ENCODE results near the gene GCFC2. TPM values are rescaled to one million over a fixed set of nuclear protein-coding genes. Genes with fewer than 3 reads are reported as not detected.
"Not testable (repeated sequence)": the region's sequence is repeated elsewhere in the genome, so short reads cannot be mapped to it uniquely, and the experiment has no call there.

GCFC2 gene
- total and polyA plus RNA-seq, 12 donors = 7.7 to 23.0 (median 12.8) TPM

GRCh38 chr2:75703589-75704287 lies 7.0 kb downstream of the GCFC2 start:
- peaks cover 0 to 15% (median 4%) of the 10 kb centered on the region in 9 donors for H3K4me1 ChIP-seq
- H3K27ac ChIP-seq = no peak overlapping the region
- ATAC-seq (no peak), DNase-seq (no peak)
- H3K4me3 ChIP-seq = no peak overlapping the region
- TF ChIP-seq, protein P1, sequence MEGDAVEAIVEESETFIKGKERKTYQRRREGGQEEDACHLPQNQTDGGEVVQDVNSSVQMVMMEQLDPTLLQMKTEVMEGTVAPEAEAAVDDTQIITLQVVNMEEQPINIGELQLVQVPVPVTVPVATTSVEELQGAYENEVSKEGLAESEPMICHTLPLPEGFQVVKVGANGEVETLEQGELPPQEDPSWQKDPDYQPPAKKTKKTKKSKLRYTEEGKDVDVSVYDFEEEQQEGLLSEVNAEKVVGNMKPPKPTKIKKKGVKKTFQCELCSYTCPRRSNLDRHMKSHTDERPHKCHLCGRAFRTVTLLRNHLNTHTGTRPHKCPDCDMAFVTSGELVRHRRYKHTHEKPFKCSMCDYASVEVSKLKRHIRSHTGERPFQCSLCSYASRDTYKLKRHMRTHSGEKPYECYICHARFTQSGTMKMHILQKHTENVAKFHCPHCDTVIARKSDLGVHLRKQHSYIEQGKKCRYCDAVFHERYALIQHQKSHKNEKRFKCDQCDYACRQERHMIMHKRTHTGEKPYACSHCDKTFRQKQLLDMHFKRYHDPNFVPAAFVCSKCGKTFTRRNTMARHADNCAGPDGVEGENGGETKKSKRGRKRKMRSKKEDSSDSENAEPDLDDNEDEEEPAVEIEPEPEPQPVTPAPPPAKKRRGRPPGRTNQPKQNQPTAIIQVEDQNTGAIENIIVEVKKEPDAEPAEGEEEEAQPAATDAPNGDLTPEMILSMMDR (IDR thresholded peaks at IDR 0.05) = no peak
- intact Hi-C loops (cut with DNase I) = no loop called here
- peaks cover 0 to 78% (median 47%) of the 10 kb centered on the region in 9 donors for H3K36me3 ChIP-seq
- 86 to 91% methylated on average over 4 of the region's 4 CpGs for WGBS, 2 donors
- H3K27me3 ChIP-seq = no peaks in the 10 kb centered on the region
- H3K9me3 ChIP-seq = no peaks in the 10 kb centered on the region

DNA sequence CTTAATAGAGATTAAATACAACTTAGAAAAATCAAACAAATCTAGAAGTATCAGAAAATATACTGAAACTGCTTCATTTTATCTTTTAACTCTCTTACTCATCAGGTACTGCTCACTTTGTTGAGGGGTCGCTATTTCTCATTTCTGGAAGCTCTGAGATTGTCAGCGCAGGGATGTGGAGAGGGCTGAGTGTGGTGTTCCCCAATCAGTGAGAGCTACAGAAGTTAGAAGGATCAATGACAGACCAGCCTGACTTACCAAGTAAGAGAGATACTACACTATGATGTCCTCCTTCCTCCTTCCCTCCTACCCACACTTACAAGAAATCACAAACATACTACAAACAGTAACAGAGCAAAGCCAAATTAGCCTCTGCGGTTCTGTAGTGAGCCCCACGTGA lies 8.1 kb downstream of the GCFC2 start:
- TF ChIP-seq, protein P1 (IDR thresholded peaks at IDR 0.05) = no peak
- intact Hi-C loops (cut with DNase I) = no loop called here
- ATAC-seq = no peak

DNA sequence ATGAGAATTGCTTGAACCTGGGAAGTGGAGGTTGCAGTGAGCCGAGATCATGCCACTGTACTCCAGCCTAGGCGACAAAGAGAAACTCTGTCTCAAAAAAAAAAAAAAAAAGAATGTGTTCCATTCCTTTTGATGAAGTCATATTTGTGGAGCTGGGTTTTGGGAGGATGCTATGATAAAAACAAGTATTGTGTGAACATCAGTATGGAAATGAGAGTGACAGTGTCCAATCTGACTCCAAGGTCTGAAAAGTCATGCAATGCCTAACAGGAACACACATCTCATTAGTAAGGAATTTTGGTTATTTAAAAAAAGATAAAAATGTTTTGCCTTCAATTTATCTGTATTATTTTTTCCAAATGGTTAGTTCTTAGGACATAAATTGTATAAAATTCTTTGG lies 11.8 kb downstream of the GCFC2 start:
- Histone ChIP-seq H3K27ac (no peak overlapping the region), H3K9me3 (peaks cover 0 to 6% (median 0%) of the 10 kb centered on the region in 11 donors), H3K4me1 (no peaks in the 10 kb centered on the region), H3K4me3 (no peak overlapping the region), H3K36me3 (peaks cover 0 to 100% (median 51%) of the 10 kb centered on the region in 9 donors), H3K27me3 (no peaks in the 10 kb centered on the region)
- 89 to 96% methylated on average over 2 of the region's 2 CpGs for WGBS, 2 donors
- intact Hi-C loops (cut with DNase I) = no loop called here
- TF ChIP-seq, protein P1 (IDR thresholded peaks at IDR 0.05) = no peak
- ATAC-seq = no peak
- DNase-seq = no peak

More for the DNA sequence above, 8.1 kb downstream of the GCFC2 start:
- no peak for DNase-seq
- no peak overlapping the region for H3K4me3 ChIP-seq
- 97 to 98% methylated on average over 4 of the region's 4 CpGs for WGBS, 2 donors
- peaks cover 0 to 6% (median 0%) of the 10 kb centered on the region in 11 donors for H3K9me3 ChIP-seq
- no peak overlapping the region for H3K27ac ChIP-seq
- H3K36me3 ChIP-seq = peaks cover 0 to 89% (median 57%) of the 10 kb centered on the region in 9 donors
- H3K27me3 ChIP-seq = no peaks in the 10 kb centered on the region
- H3K4me1 ChIP-seq = peaks cover 0 to 7% (median 0%) of the 10 kb centered on the region in 9 donors

- ATAC-seq = no peak
- H3K9me3 ChIP-seq = no peaks in the 10 kb centered on the region
- TF ChIP-seq, protein P1 (IDR thresholded peaks at IDR 0.05) = no peak
- no peaks in the 10 kb centered on the region for H3K27me3 ChIP-seq
- H3K4me1 ChIP-seq = no peaks in the 10 kb centered on the region
- H3K4me3 ChIP-seq = no peak overlapping the region
- peaks cover 0 to 100% (median 32%) of the 10 kb centered on the region in 9 donors for H3K36me3 ChIP-seq
- intact Hi-C loops (cut with DNase I) = no loop called here
- no peak overlapping the region for H3K27ac ChIP-seq
- no peak for DNase-seq
- whole genome bisulfite sequencing, 2 donors = 92 to 94% methylated on average over 1 of the region's 1 CpG
Observed at GRCh38 chr2:75688196-75688595, 22.5 kb downstream of the GCFC2 start.

GRCh38 chr2:75683430-75683829 lies 27.3 kb downstream of the GCFC2 start:
- H3K36me3 ChIP-seq = peaks cover 0 to 89% (median 25%) of the 10 kb centered on the region in 9 donors
- WGBS, 2 donors = 98% methylated on average over 5 of the region's 5 CpGs

More at GRCh38 chr2:75683430-75683829, 27.3 kb downstream of the GCFC2 start:
- ATAC-seq; intact Hi-C loops (cut with DNase I); DNase-seq; H3K4me1 ChIP-seq; H3K9me3 ChIP-seq; H3K27me3 ChIP-seq; H3K4me3 ChIP-seq; H3K27ac ChIP-seq: not testable (repeated sequence)
